Measurements from ENCODE around the gene POLRMT. TPM values are rescaled to one million over a fixed set of nuclear protein-coding genes. Genes with fewer than 3 reads are reported as not detected.

Gene POLRMT
- total RNA-seq, 1 experiment from 2014 or later, result 104 TPM

DNA sequence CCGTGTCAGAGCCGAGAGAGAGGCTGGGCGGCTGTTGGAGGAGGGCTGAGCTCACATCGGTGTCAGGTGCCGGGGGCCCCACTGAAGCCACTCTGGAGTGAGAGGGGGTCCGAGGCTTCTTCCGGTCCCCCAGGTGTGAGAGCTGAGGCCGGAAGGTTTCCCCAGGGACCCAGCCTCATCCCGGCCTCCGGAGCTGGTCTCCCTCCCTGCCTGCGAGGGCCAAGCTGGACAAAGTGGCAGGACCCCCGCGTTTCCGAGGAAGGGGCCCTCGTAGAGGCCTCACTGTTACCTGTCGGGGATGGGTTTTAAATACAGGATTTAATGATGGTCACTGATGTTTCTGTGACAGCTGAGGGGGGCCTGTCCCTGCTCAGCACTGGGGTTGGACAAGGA is 37.1 kb downstream of the POLRMT start:
- H3K14ac ChIP-seq (ENCODE audit: insufficient read depth, low read length), result no peak overlapping the region

More for the DNA sequence above, 37.1 kb downstream of the POLRMT start:
- no peaks in the 10 kb centered on the region for H3K4me1 ChIP-seq (ENCODE audit: insufficient read depth, low read length)
- no peak overlapping the region for H4K5ac ChIP-seq (ENCODE audit: insufficient read length, low read depth, low read length)
- H4K20me1 ChIP-seq (ENCODE audit: control insufficient read depth, insufficient read depth, insufficient read length), result peaks cover 3% of the 10 kb centered on the region
- no peaks in the 10 kb centered on the region for H3K23me2 ChIP-seq (ENCODE audit: insufficient read length, low read depth, low read length, poor library complexity, severe bottlenecking)
- H3K79me2 ChIP-seq (ENCODE audit: insufficient read depth, low read length), result no peaks in the 10 kb centered on the region
- H3T11ph ChIP-seq (ENCODE audit: low read length), result no peak overlapping the region
- peaks cover 9 to 12% of the 10 kb centered on the region in 2 experiments for H3K9me3 Mint-ChIP-seq
- no peak for DNase-seq
- H3K9ac ChIP-seq (ENCODE audit: extremely low read depth, insufficient read length, low read length), result no peak overlapping the region
- H3K4me1 Mint-ChIP-seq, result 0 out of 4 replicates have a peak, but pooled peaks cover 0 to 2% of the 10 kb centered on the region in 2 experiments
- TF ChIP-seq, protein P1, sequence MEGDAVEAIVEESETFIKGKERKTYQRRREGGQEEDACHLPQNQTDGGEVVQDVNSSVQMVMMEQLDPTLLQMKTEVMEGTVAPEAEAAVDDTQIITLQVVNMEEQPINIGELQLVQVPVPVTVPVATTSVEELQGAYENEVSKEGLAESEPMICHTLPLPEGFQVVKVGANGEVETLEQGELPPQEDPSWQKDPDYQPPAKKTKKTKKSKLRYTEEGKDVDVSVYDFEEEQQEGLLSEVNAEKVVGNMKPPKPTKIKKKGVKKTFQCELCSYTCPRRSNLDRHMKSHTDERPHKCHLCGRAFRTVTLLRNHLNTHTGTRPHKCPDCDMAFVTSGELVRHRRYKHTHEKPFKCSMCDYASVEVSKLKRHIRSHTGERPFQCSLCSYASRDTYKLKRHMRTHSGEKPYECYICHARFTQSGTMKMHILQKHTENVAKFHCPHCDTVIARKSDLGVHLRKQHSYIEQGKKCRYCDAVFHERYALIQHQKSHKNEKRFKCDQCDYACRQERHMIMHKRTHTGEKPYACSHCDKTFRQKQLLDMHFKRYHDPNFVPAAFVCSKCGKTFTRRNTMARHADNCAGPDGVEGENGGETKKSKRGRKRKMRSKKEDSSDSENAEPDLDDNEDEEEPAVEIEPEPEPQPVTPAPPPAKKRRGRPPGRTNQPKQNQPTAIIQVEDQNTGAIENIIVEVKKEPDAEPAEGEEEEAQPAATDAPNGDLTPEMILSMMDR (conservative IDR thresholded peaks at IDR 0.05), result no peak
- H3K27ac Mint-ChIP-seq, result no peak overlapping the region
- no peak overlapping the region for H4K8ac ChIP-seq (replicated peaks; ENCODE audit: insufficient read length, low read depth, low read length)
- H3K56ac ChIP-seq (ENCODE audit: insufficient read length, low read depth, low read length), result no peak overlapping the region
- no peak overlapping the region for H3K27ac ChIP-seq (ENCODE audit: insufficient read length, low read depth, low read length)
- H3K36me3 Mint-ChIP-seq (ENCODE audit: insufficient read depth in 1 of 3, low read depth in 3 of 3), result no peaks in the 10 kb centered on the region
- no peak overlapping the region for H2BK12ac ChIP-seq (ENCODE audit: insufficient read length, low read depth, low read length)
- H3K4me2 ChIP-seq (ENCODE audit: insufficient read depth, insufficient read length, low read length), result no peak overlapping the region
- no CpG with 5 or more reads among the region's 16 CpGs for WGBS (ENCODE audit: extremely low coverage, insufficient read length, low lambda C conversion rate)
- H3K79me1 ChIP-seq (ENCODE audit: insufficient read depth, low read depth, low read length, poor library complexity, severe bottlenecking), result no peaks in the 10 kb centered on the region
- no peak overlapping the region for H3K23ac ChIP-seq (ENCODE audit: insufficient read length, low read depth, low read length)
- H3K27me3 ChIP-seq (ENCODE audit: insufficient read depth, low read length), result peaks cover 1% of the 10 kb centered on the region; the same call in 1 of the 2 replicates
- peaks cover 3% of the 10 kb centered on the region for H3K9me3 ChIP-seq (ENCODE audit: control insufficient read depth, low read depth, low read length)
- no peak overlapping the region for H2BK5ac ChIP-seq (ENCODE audit: insufficient read length, low read length)
- H3K4me3 Mint-ChIP-seq, result no peak overlapping the region
- H2AFZ ChIP-seq (ENCODE audit: low read length), result no peak overlapping the region
- no peak overlapping the region for H2AK5ac ChIP-seq (ENCODE audit: insufficient read length, low read length)
- no peak overlapping the region for H2BK120ac ChIP-seq (ENCODE audit: low read depth, low read length, poor library complexity, severe bottlenecking)
- no peak overlapping the region for H3K18ac ChIP-seq (ENCODE audit: insufficient read length, low read depth, low read length)
- no peak overlapping the region for H2BK15ac ChIP-seq (ENCODE audit: low read depth, low read length)
- H3K27me3 Mint-ChIP-seq (ENCODE audit: low read depth), result peaks cover 35% of the 10 kb centered on the region
- H4K91ac ChIP-seq (ENCODE audit: insufficient read length, low read depth, low read length), result no peak overlapping the region
- no peak overlapping the region for H3K4ac ChIP-seq (ENCODE audit: low read depth, low read length)
- H2BK20ac ChIP-seq (ENCODE audit: low read depth, low read length, poor library complexity, severe bottlenecking), result no peak overlapping the region
